ENCODE measurements around the gene ABTB2. TPM values are rescaled to one million over a fixed set of nuclear protein-coding genes. Genes with fewer than 3 reads are reported as not detected.

Gene ABTB2
- total RNA-seq, 2 donors from 2014 or later = 27.0 to 27.4 TPM

DNA sequence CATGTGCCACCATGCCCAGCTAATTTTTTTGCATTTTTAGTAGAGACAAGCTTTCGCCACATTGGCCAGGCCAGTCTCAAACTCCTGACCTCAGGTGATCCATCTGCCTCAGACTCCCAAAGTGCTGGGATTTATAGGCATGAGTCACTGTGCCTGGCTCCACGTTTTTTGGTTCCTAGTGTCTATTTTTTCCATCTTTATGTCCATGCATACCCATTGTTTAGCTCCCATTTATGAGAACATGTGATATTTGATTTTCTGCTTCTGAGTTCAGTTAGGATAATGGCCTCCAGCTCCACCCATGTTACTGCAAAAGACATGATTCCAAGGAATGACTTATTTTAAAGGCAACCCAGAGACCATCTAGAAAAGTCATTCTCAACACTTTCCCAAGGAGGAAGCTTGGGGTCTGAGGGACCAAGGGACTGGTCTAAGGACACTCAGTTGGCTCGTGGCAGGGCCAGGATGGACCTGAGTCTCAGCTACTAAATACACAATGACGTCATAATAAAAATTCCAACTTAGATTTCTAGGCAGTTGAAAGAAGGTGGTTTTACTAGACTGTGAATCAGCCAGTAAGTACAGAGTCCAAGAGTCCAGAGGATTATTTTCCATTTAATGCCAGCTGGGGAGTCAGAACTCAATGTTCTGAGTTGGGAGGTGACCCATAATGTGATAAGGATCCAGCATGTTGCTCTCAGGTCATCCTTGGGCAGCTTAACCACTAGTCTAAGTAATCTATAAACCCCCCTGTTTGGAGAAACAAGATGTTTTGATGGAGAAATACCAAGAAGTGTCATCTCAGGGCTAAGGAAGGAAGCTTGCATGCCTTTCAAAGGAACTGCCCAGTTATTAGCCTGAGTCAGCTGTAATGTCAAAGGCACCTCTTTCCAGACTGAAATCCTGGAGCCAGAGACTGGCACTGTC is 39.4 kb downstream of the ABTB2 start:
- Histone ChIP-seq H3K27ac (peak overlapping the region in 1 of 2 donors; percentile 7), H3K36me3 (no peaks in the 10 kb centered on the region), H3K9me3 (no peaks in the 10 kb centered on the region), H3K4me3 (no peak overlapping the region), H3K27me3 (no peaks in the 10 kb centered on the region), H3K4me1 (peaks cover 0 to 43% of the 10 kb centered on the region in 2 donors)
- TF ChIP-seq, protein P1, sequence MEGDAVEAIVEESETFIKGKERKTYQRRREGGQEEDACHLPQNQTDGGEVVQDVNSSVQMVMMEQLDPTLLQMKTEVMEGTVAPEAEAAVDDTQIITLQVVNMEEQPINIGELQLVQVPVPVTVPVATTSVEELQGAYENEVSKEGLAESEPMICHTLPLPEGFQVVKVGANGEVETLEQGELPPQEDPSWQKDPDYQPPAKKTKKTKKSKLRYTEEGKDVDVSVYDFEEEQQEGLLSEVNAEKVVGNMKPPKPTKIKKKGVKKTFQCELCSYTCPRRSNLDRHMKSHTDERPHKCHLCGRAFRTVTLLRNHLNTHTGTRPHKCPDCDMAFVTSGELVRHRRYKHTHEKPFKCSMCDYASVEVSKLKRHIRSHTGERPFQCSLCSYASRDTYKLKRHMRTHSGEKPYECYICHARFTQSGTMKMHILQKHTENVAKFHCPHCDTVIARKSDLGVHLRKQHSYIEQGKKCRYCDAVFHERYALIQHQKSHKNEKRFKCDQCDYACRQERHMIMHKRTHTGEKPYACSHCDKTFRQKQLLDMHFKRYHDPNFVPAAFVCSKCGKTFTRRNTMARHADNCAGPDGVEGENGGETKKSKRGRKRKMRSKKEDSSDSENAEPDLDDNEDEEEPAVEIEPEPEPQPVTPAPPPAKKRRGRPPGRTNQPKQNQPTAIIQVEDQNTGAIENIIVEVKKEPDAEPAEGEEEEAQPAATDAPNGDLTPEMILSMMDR (IDR thresholded peaks at IDR 0.05) = no peak
- no peak for DNase-seq (ENCODE audit: low spot score)

DNA sequence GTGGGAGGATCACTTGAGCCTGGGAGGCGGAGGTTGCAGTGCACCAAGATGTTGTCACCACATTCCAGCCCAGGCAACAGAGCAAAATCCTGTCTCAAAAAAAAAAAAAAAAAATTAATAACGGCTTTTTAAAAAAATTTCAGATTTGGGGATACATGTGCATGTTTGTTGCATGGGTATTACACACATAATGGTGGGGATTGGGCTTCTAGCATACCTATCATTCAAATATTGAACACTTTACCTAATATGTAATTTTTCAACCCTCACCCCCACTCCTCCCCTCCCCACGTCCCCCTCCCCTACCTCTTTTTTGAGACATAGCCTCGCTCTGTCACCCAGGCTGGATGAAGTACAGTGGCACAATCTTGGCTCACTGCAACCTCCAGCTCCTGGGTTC is 40.1 kb downstream of the ABTB2 start:
- Histone ChIP-seq H3K9me3 (no peaks in the 10 kb centered on the region), H3K27ac (no peak overlapping the region), H3K36me3 (no peaks in the 10 kb centered on the region), H3K4me1 (peaks cover 0 to 50% of the 10 kb centered on the region in 2 donors), H3K4me3 (no peak overlapping the region), H3K27me3 (no peaks in the 10 kb centered on the region)
- TF ChIP-seq, protein P1 (IDR thresholded peaks at IDR 0.05) = no peak
- DNase-seq (ENCODE audit: low spot score) = no peak

DNA sequence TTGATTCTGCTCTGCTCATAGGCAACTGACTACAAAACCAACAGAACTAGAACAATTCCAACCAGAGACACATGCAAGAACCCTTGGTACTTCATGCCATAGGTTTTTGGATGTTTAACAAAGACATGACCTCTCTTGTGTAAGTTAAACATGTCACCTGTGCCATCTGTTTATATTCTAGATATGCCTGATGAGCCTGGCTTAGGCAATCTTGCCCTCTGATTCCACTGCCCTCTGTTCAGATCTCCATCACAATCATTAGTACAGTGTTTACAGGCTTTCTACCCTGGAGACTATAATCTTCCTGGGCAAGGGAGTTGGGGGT is 40.8 kb downstream of the ABTB2 start:
- TF ChIP-seq, protein P1 (IDR thresholded peaks at IDR 0.05) = no peak
- Histone ChIP-seq H3K9me3 (no peaks in the 10 kb centered on the region), H3K36me3 (no peaks in the 10 kb centered on the region), H3K4me3 (no peak overlapping the region), H3K4me1 (peaks cover 0 to 56% of the 10 kb centered on the region in 2 donors), H3K27me3 (no peaks in the 10 kb centered on the region), H3K27ac (peak overlapping the region; percentile 24 to 37)
- no peak for DNase-seq (ENCODE audit: low spot score)

DNA sequence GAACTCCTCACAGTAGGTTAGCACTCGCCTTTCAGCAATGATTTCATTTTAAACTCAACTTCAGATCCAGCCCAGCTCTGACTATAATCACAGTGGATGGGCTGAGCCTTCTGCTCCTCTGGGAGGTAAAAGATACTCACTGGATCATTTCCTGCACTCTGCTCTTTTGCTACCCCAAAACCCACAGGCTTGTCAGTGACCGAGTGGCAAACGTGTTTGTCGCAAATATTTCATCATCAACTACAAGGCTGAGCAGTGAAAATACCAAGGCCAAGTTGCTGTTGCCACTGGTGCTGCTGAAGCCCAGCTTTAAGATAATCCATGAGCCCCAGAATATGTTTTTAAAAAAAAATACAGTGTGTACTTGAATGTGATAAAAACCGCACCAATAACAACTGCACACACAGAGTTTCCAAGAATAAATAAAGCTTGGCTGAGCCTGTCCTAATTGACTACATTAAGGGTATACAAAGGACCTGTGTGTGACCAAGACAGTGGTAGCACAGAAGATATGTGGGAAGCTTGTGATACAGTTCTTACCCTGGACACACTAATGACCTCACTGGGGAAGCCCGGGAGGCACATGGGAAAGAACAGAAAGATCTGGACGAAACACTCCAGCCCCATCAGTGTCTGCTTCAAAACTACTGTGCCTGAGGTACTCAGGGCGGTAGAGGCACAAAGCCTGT is 41.3 kb downstream of the ABTB2 start:
- no peaks in the 10 kb centered on the region for H3K27me3 ChIP-seq
- peak overlapping the region; percentile 24 to 37 for H3K27ac ChIP-seq
- peaks cover 0 to 61% of the 10 kb centered on the region in 2 donors for H3K4me1 ChIP-seq

DNA sequence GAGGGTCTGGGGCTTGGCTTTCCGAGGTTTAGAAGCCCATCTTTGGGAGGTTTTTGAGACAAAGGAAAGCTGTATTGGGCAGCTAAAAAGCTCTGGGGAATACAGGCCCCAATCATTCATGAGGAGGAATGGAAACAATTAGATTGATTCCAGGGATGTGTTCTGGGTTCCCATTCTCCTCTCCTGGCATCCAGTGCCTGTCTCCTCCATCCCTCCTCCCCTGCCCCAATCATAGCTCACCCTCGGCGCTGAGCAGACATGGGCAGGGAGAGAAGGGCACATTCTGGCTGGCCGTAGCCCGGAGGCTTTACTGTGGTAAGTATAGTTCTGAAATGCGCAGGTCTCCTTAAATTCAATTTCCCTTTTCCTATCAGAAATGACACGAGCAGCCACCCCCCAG is 42.4 kb downstream of the ABTB2 start:
- Histone ChIP-seq H3K4me1 (peaks cover 0 to 68% of the 10 kb centered on the region in 2 donors), H3K36me3 (no peaks in the 10 kb centered on the region), H3K4me3 (no peak overlapping the region), H3K27me3 (no peaks in the 10 kb centered on the region), H3K9me3 (no peaks in the 10 kb centered on the region), H3K27ac (peak overlapping the region; percentile 24 to 37)
- TF ChIP-seq, protein P1 (IDR thresholded peaks at IDR 0.05) = no peak
- no peak for DNase-seq (ENCODE audit: low spot score)

More for the DNA sequence above, 41.3 kb downstream of the ABTB2 start:
- DNase-seq (ENCODE audit: low spot score) = no peak
- TF ChIP-seq, protein P1 (IDR thresholded peaks at IDR 0.05) = no peak
- Histone ChIP-seq H3K9me3 (no peaks in the 10 kb centered on the region), H3K4me3 (no peak overlapping the region), H3K36me3 (no peaks in the 10 kb centered on the region)

All from right atrium auricular region (tissue), 2 donors.